Endometrial microvascular endothelial cells (primary cell): ENCODE measurements around the gene TNFSF13B. TPM values are rescaled to one million over a fixed set of nuclear protein-coding genes. Genes with fewer than 3 reads are reported as not detected.

ENCODE experiments used
- in situ Hi-C: cut with HindIII; loops from 2 replicates; pipeline ENCODE4 v1.10.0; 2017; ENCODE audit warnings: low sequenced_read_pairs, low pct_unique_long_range_greater_than_20kb; ENCODE audit errors: inconsistent ontology term
- total RNA-seq: library from RNA; depleted of rRNA; stranded (reverse); fragments of >200 nt; gene quantifications from one replicate; pipeline ENCODE4 v1.2.3, GENCODE V29; 2015; ENCODE audit errors: inconsistent ontology term

TNFSF13B gene
- total RNA-seq, 1 donor from 2014 or later = not detected

GRCh38 chr13:108328848-108329247 is 59.3 kb downstream of the TNFSF13B start:
- in situ Hi-C loops = no loop called here

DNA sequence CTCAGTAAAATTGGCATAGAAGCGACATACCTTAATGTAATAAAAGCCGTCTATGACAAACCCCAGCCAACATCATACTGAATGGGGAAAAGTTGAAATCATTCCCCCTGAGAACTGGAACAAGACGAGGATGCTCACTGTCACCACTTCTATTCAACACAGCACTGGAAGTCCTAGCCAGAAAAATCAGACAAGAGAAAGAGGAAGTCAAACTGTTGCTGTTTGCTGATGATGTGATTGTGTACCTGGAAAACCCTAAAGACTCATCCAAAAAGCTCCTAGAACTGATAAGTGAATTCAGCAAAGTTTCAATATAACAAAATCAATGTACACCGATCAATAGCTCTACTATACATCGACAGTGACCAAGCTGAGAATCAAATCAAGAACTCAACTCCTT is 63.3 kb downstream of the TNFSF13B start:
- in situ Hi-C loops = no loop called here

- in situ Hi-C loops = no loop called here
These were observed 73.1 kb downstream of the TNFSF13B start for GRCh38 chr13:108342369-108343289.

- in situ Hi-C loops = no loop called here
These were observed 75.5 kb downstream of the TNFSF13B start for GRCh38 chr13:108345016-108345415.

DNA sequence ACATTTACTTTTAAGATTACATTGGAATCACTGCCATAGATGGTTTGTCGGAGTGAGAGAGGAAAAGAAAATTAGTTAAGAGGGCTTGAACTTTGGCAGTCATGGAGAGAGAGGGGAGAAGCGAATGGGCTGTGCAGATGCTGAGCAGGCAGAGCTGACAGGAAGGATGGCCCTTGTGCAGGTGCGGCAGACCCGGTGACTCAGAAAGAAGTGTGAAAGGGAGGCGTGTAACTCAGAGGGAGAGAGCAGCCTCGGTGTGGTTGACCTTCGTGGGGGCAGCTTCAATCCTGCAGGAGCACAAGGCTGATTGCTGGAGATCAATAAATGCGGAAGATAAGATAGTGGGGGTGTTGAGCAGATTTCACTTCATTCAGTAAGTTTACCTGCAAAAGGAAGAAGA is 76.9 kb downstream of the TNFSF13B start:
- in situ Hi-C loops = no loop called here

DNA sequence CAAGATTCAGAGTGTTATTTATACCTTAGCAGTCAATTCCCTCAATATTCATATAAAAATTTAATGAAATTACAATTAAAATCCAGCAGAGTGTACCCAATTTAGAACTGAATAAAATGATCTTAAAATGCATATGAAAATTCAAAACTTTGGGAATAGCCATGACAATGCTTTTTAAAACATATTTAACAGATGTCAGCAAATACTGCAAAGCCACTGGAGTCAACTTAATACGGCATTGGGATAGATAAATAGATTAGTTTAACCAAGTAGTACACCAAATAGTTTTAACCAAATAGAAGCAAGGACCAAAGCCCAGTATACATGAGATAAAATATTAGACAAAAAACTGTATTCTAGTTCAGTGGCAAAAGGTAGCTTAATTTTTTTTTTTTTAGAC is 79.8 kb downstream of the TNFSF13B start:
- in situ Hi-C loops = no loop called here

- in situ Hi-C loops = no loop called here
These were observed 81.1 kb downstream of the TNFSF13B start for GRCh38 chr13:108350579-108350978.

DNA sequence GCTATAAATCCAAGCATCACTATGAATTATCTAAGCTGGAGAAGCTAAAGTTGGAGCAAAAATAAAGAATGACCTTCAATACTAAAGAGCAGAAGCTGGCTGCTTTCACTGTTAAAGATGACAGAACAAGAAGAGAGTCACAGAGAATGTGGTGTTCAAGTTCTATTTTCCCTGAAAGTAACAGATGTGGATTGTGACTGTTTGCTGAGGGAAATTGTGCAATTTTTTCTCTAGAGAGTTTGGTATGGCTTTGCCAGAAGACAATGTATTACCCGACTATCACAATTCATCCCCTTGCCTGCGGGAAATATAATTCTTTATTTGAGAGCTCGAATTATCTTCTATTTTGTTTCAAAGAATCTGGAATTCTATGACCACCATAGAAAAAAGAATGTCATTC is 83.1 kb downstream of the TNFSF13B start:
- in situ Hi-C loops = no loop called here

GRCh38 chr13:108357228-108357627 is 87.7 kb downstream of the TNFSF13B start:
- in situ Hi-C loops = no loop called here

Other genes starting within 250 kb of the TNFSF13B start
- 13.9 TPM for gene LIG4, start 54.2 kb upstream of the TNFSF13B start, total RNA-seq
- gene ABHD13, start 51.3 kb upstream of the TNFSF13B start, total RNA-seq = 8.1 TPM